Measurements from ENCODE around the gene ACTRT2. TPM values are rescaled to one million over a fixed set of nuclear protein-coding genes. Genes with fewer than 3 reads are reported as not detected.

The ACTRT2 gene
- total and polyA plus RNA-seq, 2 of the 8 experiments (the other 6 are each of a cell fraction or from before 2014, with no cell fraction given) = not detected

- no peak overlapping the region for H3K9ac ChIP-seq (replicated peaks in 1 of 4; ENCODE audit: extremely low read depth in 1 of 4, low read depth in 3 of 4, low read length in 3 of 4)
- H3K4me1 ChIP-seq (replicated peaks in 1 of 4; ENCODE audit: control insufficient read depth in 3 of 4, insufficient read depth in 4 of 4, low read length in 3 of 4) = no peaks in the 10 kb centered on the region
- 91% methylated on average over 21 of the region's 22 CpGs; no CpG with 5 or more reads in 1 of the 2 experiments for WGBS, 2 experiments (ENCODE audit: extremely low coverage in 1 of 2, insufficient coverage in 1 of 2, insufficient read length in 1 of 2, insufficient replicate concordance in 2 of 2, low coverage in 1 of 2, low lambda C conversion rate in 2 of 2, missing lambda C conversion rate in 1 of 2)
- H3K4me3 ChIP-seq (ENCODE audit: extremely low read depth in 1 of 4, insufficient read depth in 2 of 4, low read depth in 3 of 4, low read length in 4 of 4) = no peak overlapping the region
- CTCF ChIA-PET (ENCODE audit: partially characterized antibody) = interaction anchor here (0.7 kb wide), 1 partner anchor 32 kb away, joined by 3 read pairs; no protein-coding TSS in a partner anchor
- no peak overlapping the region for H2AFZ ChIP-seq (ENCODE audit: low read length)
- no peak for TF ChIP-seq GABPA (IDR thresholded peaks at IDR 0.05; ENCODE audit: borderline replicate concordance, insufficient read depth, low read length)
- no peak for TF ChIP-seq RNF2 (IDR thresholded peaks at IDR 0.05; ENCODE audit: borderline replicate concordance, low read depth, low read length, missing control alignments, poor library complexity, severe bottlenecking)
- TF ChIP-seq TAF7 (optimal IDR thresholded peaks at IDR 0.05; ENCODE audit: borderline replicate concordance, low read depth, low read length) = no peak
- no peak for TF ChIP-seq KDM4A (IDR thresholded peaks at IDR 0.05; ENCODE audit: low read depth, low read length, severe bottlenecking)
- H3K79me2 ChIP-seq (ENCODE audit: control insufficient read depth in 1 of 2, insufficient read depth in 2 of 2, low read length in 2 of 2) = no peaks in the 10 kb centered on the region
- DNase-seq (ENCODE audit: low read depth in 1 of 2, low spot score in 2 of 2) (no peak), FAIRE-seq (no peak)
- no peak overlapping the region for H2BK5ac ChIP-seq (ENCODE audit: low read depth, low read length)
- POLR2A ChIA-PET (ENCODE audit: partially characterized antibody) = no interaction called here
- H2AK5ac ChIP-seq (ENCODE audit: low read depth, low read length) = no peak overlapping the region
- no peak overlapping the region for H3K23ac ChIP-seq (ENCODE audit: insufficient read length)
- H3K27me3 ChIP-seq (replicated peaks in 1 of 4; ENCODE audit: control insufficient read depth in 3 of 4, extremely low read depth in 1 of 4, insufficient read depth in 3 of 4, low read length in 3 of 4) = no peaks in the 10 kb centered on the region
- H4K91ac ChIP-seq (replicated peaks; ENCODE audit: insufficient read length, low read length) = no peak overlapping the region
- H3K27ac ChIP-seq (ENCODE audit: low read depth, low read length) = no peak overlapping the region
- H3K4ac ChIP-seq (replicated peaks; ENCODE audit: insufficient read length, low read depth, low read length) = no peak overlapping the region
- no peak overlapping the region for H4K8ac ChIP-seq (ENCODE audit: extremely low read depth, insufficient read depth, low read length)
- no peak overlapping the region for H3K4me2 ChIP-seq (ENCODE audit: insufficient read depth in 1 of 2, low read depth in 2 of 2, low read length in 2 of 2)
- no peak overlapping the region for H3K56ac ChIP-seq (replicated peaks; ENCODE audit: insufficient read length, low read depth, low read length)
- peaks cover 0 to 3% of the 10 kb centered on the region in 2 experiments for H4K20me1 ChIP-seq (replicated peaks in 1 of 2; ENCODE audit: control insufficient read depth in 1 of 2, insufficient read depth in 2 of 2, low read length in 2 of 2)
- H2BK20ac ChIP-seq (ENCODE audit: low read length) = no peak overlapping the region
- no peak overlapping the region for H3K14ac ChIP-seq (ENCODE audit: insufficient read length)
- H3K79me1 ChIP-seq (ENCODE audit: low read depth, low read length) = no peaks in the 10 kb centered on the region
- no peak overlapping the region for H2BK120ac ChIP-seq (replicated peaks; ENCODE audit: low read depth, low read length)
- H3K36me3 ChIP-seq (ENCODE audit: control insufficient read depth in 2 of 4, insufficient read depth in 4 of 4, low read length in 3 of 4) = no peaks in the 10 kb centered on the region; a peak in 2 of 8 replicates
- H2BK15ac ChIP-seq (ENCODE audit: low read length) = no peak overlapping the region
- no peak overlapping the region for H4K5ac ChIP-seq (ENCODE audit: insufficient read length, low read depth, low read length)
- peaks cover 69 to 97% of the 10 kb centered on the region in 2 experiments for H3K9me3 ChIP-seq (ENCODE audit: insufficient read depth in 2 of 2, low read depth in 1 of 2, low read length in 1 of 2)
- H3K18ac ChIP-seq (ENCODE audit: extremely low read depth, low read length) = no peak overlapping the region
- peaks cover 5% of the 10 kb centered on the region; the same call in 1 of the 2 replicates for H3K23me2 ChIP-seq (ENCODE audit: low read depth, low read length)
- no peak overlapping the region for H2BK12ac ChIP-seq (ENCODE audit: low read depth, low read length)
Measured at GRCh38 chr1:3030663-3031381, 9.6 kb downstream of the ACTRT2 start.

Measured in H1 (cell line).